GM21529 (cell line): Measurements from ENCODE around the gene LIPC.

Experiments
- ATAC-seq: cut with Tn5 transposase; IDR thresholded peaks from one replicate; pipeline ENCODE4 v1.9.1; 2021; ENCODE audit not compliant: unreplicated experiment

Gene LIPC

DNA sequence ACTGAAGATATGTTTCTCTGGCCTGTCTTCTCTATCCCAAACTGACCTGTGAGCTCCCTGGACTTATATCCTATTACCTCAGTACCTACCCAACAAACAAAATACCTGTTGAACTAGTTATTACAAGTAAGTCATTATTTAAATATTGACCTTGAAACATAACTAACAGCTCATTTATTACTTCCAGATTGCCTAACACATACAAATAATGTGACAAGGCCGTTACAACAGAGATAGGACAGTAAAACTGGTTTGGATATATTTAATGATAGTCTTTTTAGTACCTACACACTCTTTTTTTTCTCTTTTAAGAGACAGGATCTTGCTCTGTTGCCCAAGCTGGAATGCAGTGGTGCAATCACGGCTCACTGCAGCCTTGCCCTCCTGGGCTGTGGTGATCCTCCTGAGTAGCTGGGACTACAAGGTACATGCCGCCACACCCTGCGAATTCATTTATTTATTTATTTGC lies 172.7 kb downstream of the LIPC start:
- ATAC-seq: no peak

DNA sequence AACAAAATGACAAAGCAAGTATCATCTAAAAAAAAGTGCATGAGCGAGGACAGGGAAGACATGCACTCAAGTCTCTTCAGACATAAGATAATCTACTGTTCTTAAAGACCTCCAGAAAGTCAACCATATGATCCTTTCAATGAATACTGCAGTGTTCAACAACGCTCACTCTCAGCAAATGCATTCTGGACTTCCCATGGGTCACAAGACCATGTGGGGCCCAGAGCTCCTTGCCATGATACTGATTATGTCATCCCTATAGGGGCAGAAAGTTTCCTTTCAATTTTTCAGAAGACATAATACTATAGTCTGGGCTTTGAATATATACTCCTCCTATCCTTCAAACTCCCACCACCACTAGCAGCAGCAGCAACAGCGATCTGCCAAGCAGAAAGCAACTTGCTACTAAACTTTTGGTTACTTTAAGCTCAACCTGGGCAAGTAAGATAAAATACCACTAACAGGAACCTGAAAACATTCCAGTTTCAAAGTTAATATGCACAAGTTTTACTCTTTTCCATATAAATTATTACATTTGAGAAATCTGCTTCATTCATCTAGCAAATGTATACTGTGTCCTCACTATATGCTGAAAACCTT lies 174.2 kb downstream of the LIPC start:
- no peak for ATAC-seq

DNA sequence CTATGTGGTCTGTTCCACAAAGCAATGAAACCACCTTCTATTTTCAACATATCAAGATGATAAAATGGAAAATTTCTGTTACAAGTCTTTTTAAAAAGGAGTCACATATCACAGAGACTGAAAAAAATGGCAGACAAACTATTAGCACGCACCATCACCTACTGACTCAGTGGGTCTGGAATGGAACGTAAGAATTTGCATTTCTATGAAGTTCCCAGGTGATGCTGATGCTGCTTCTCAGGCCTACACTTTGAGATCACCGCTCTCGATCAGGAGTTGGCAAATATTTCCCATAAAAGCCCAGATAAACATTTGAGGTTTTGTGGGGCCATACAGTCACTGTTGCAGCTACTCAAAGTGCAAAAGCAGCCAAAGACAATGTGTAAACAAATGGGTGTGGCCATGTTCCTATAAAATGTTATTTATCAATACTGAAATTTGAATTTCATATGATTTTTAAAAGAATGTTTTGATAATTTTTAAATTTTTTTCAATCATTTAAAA lies 174.8 kb downstream of the LIPC start:
- no peak for ATAC-seq

DNA sequence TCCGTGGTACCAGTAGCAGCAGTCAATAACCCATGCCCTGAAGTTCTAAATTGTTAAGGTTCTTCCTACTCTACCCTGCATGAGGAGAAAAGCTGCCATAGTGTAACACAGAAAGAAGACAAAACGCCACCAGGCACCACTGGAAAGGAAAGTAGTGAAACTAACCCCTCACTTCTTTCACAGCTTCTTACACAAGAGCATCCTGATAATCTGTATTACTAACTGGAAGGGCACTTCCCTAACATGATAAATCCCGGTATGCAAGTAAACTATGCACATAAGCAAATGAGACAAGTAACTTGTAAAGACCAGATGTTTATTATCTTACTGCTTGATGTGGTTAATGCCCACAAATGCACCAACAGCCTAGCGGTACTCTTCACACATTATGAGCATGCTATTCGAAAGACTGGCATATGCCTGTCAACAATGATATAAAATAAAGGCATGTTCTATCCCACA lies 176.4 kb downstream of the LIPC start:
- no peak for ATAC-seq

DNA sequence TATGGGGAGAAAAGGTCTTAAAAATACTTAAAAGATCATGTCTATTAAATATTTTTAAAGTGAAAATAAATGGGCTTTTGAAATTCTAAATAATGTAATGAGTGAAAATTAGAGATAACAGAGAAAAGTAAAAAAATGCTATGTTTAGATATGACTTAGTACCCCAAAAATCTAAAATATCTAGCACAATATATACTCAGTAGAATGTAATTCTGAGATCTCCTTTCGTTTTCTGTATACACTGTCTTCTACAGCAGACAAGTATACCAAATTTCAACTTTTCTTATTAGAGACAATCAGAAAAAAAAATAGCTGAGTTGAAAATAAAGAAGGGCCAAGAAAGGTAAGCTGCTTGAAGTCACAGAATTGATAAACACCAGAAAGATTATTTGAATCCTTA lies 176.9 kb downstream of the LIPC start:
- no peak for ATAC-seq

DNA sequence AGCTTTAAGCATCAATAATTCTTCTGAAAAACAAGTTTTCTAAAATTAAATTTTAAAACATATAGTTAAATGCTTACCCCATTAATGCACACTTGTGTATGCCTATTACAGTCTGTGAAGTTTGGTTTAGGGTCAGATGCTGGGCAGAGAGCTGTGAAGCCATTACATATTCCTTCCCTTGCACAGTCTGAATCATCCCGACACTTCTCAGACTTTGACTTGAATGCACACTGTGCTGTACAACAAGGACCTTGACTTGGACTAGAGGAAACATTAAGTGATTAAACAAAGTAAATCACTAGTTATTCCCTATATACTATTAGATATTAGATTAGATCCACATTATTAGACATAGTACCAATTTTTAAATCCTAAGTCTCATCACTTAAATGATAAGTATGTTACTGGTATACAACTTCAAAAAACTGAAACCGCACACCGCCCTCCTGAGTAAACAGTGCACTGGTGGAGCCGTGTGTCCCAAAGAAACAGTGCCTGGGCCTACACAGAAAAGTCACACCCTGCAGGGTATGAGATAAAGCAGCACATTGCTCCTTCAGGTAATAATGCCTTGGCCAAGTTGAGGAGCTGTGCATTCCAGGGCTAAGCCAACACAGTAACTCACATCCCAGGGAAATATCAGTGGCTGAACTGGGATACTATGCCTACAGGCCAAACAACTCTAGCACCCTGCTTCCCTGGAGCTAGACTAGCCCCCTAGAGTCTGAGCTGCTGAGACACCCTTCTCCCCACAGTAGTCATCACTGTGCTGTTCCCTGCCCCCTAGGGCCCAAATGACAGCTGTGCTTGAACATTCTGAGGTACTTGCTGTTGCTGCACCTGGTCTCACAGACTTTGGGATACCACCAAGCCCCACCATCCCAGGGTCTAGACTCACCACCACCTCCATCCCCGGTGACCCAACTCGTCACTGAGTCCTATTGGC lies 180.2 kb downstream of the LIPC start:
- ATAC-seq: no peak

DNA sequence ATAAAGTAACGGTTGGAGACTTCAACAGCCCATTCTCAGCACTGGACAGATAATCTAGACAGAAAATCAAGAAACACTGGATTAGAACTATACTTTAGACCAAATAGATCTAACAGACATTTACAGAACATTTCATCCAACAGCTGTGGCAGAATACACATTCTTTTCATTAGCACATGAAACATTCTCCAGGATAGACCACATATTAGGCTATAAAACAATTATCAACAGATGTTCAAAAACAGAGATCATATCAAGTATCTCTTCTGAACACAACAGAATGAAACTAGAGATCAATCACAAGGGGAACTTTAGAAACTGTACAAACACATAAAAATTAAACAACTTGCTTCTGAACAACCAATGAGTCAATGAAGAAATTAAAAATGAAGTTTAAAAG lies 184.4 kb downstream of the LIPC start:
- no peak for ATAC-seq
